C4-2B (cell line): ENCODE measurements around the gene L3MBTL4.

ENCODE experiments used
- ZFX ChIP-seq: fragments of 450-650 bp; IDR thresholded peaks from 2 replicates; pipeline ENCODE4 v1.6.1; 2017
- TF ChIP-seq, protein P1 (sequence below): fragments of 450-650 bp; conservative IDR thresholded peaks from 2 replicates; pipeline ENCODE4 v1.5.1; 2017; ENCODE audit warnings: mild to moderate bottlenecking

DNA sequence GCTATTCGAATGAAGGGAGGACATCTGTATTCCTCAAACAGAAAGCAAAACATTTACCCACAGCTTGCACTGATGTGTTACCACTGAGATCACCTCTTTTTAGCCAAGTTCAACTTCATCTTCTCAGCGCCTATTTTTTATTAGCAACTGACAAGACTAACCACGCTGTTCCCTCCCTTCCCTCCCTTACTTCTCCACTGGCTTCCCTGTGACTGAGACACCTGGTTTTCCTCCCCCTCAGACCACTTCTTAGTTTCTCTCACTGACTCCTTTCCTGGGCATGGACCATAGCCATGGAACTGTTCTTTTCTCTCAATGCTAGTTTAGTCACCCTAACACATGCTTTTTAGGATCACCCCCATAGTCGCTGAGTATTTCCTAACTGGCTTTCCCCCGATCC is 3.3 kb downstream of the L3MBTL4 start:
- TF ChIP-seq, protein P1, sequence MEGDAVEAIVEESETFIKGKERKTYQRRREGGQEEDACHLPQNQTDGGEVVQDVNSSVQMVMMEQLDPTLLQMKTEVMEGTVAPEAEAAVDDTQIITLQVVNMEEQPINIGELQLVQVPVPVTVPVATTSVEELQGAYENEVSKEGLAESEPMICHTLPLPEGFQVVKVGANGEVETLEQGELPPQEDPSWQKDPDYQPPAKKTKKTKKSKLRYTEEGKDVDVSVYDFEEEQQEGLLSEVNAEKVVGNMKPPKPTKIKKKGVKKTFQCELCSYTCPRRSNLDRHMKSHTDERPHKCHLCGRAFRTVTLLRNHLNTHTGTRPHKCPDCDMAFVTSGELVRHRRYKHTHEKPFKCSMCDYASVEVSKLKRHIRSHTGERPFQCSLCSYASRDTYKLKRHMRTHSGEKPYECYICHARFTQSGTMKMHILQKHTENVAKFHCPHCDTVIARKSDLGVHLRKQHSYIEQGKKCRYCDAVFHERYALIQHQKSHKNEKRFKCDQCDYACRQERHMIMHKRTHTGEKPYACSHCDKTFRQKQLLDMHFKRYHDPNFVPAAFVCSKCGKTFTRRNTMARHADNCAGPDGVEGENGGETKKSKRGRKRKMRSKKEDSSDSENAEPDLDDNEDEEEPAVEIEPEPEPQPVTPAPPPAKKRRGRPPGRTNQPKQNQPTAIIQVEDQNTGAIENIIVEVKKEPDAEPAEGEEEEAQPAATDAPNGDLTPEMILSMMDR, result no peak
- no peak for TF ChIP-seq ZFX
